ENCODE data around the gene PRSS36.

The PRSS36 gene

DNA sequence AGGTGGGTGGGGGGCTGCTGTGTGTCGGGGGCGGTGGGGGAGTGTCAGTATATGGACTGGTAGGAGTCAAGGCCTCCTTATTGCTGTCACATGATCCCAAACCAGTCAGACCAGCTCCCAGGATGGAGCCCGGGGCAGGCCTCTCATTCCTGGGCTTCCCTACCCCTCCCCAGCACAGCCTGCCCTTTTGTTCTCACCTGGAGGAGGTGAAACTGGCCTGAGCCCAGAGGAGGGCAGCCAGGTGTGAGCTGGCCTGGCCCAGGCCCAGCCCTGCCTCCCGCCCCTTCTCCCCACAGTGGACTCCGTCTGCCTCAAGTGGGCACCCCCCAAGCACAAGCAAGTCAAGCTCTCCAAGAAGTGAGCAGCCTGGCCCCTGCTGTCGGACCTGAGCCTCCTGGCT is 19.0 kb downstream of the PRSS36 start:
- peak overlapping the region in 20 of 21 experiments; percentile 0 to 85 (median 78) for H3K27ac ChIP-seq
- H3K4me3 ChIP-seq, result no peak overlapping the region

DNA sequence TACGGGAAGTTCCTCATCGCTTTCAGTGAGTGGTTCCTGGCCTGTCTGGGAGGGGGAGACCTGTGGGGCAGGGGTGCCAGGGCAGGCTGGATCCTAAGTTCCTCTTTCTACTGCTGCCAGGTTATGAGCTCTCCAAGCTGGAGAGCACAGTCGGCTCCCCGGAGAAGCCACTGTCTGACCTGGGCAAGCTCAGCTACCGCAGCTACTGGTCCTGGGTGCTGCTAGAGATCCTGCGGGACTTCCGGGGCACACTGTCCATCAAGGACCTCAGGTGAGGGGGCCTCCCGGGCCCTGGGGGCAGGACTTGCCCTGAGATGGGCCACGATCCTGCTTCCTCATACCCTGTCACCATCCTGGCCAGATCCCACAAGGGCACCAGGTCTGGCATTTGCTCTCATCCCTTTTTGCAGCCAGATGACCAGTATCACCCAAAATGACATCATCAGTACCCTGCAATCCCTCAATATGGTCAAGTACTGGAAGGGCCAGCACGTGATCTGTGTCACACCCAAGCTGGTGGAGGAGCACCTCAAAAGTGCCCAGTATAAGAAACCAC is 19.5 kb downstream of the PRSS36 start:
- peak overlapping the region in 20 of 21 experiments; percentile 51 to 85 (median 78) for H3K27ac ChIP-seq
- peak overlapping the region in 1 of 7 experiments; percentile 7 for H3K4me3 ChIP-seq

DNA sequence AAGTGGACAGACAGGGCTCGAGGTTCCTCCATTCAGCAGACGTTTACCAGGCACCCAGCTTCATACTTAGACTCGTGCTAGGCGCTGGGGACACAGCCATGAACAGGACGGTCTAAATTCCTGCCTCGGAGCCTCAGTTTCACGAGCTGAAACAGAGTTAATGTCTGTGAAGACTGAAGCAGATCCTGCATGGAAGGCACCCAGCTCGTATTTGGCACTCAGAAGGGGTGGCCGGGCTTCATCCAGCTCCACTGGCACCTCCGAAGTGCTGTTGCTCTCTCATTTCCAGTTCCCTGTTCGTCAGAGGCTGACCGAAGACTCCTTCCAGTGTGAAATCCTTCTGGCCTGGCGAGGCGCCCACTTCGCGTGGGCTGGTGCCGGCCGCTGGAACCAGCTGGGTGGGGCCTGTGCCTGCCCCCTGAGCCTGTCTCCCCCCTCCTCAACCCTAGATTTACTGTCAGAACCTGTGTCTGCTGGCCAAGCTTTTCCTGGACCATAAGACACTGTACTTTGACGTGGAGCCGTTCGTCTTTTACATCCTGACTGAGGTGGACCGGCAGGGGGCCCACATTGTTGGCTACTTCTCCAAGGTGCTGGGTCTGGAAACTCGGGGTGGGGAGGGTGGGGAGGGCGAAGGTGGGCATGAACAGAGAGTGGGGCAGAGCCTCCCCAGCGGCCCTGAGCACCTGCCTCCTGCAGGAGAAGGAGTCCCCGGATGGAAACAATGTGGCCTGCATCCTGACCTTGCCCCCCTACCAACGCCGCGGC is 20.1 kb downstream of the PRSS36 start:
- peak overlapping the region in 1 of 7 experiments; percentile 7 for H3K4me3 ChIP-seq
- peak overlapping the region; percentile 35 to 85 (median 77) for H3K27ac ChIP-seq

DNA sequence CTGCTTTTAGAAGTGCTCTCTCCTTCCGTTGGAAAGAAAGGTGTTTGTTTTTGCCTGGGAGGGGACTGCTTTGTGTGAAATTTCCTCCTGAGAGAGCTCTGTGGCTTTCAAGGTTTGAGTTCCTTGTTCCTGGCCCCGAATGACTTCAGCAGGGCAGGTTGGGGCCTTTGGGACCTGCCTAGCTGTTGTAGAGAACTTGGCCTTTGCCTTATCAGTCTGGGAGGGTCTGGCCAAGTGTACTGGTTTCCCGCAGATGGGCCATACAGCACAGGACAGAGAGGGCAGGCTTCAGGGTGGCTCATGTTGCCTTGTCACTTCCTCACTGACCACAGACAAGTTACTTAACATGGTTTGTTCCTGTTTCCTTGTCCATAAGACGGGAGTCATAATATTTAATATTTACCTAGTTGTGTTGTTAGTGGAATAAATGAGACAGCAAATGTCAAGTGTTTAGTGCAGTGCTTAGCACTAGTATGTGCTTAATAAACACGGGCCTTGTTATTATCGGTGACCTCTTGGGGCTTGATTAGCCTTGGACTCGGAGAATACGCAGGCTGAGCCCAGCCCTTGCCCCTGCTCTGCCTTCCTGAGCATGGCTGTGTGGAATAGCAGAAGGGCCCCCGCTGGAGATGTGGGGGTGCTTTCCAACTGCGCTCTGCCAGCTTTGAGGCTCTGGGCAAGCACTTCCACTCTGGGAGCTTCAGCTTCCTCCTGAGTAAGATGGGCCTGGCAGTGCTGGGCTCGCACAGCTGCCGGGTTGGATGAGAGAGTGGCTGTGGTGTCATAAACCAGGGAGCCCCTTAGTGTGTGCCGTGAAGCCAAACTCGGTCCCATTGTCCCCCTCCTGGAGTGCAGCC is 20.9 kb downstream of the PRSS36 start:
- no peak overlapping the region for H3K4me3 ChIP-seq

DNA sequence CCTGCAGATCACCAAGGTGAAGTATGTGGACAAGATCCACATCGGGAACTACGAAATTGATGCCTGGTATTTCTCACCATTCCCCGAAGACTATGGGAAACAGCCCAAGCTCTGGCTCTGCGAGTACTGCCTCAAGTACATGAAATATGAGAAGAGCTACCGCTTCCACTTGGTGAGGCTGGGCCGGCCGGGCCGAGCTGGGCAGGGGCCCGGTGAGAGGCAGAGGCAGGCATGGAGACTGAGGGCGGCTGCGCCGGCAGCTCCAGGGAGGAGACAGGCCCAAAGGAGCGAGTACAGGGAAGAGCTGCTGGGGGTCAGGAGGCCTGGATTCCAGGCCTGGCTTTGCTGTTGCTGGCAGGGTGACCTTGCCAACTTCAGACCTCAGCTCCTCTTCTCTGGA is 22.7 kb downstream of the PRSS36 start:
- H3K27ac ChIP-seq, result peak overlapping the region in 14 of 21 experiments; percentile 70 to 85 (median 81)
- no peak overlapping the region for H3K4me3 ChIP-seq

More for the DNA sequence above, 20.9 kb downstream of the PRSS36 start:
- H3K27ac ChIP-seq, result peak overlapping the region; percentile 35 to 85 (median 77)

DNA sequence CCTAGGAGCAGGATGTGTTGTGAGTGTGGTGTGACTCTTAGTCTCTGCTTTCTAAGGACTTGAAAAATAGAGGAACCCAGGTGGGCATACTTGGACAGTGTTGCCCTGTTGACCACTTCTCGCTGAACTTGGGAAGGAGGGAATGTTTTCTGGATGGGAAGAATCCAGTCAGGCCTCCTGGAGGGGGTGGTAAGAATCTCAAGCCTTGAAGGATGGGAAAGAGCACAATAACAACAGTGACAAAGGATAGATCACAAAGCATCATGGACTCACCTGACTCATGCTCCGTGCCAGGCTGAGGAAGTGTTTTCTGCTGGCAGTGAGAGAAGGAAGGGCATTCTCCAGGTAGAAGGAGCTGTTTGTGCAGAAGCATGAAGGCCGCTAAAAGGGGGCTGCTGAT is 24.0 kb downstream of the PRSS36 start:
- Histone ChIP-seq H3K4me3 (no peak overlapping the region), H3K27ac (no peak overlapping the region)

DNA sequence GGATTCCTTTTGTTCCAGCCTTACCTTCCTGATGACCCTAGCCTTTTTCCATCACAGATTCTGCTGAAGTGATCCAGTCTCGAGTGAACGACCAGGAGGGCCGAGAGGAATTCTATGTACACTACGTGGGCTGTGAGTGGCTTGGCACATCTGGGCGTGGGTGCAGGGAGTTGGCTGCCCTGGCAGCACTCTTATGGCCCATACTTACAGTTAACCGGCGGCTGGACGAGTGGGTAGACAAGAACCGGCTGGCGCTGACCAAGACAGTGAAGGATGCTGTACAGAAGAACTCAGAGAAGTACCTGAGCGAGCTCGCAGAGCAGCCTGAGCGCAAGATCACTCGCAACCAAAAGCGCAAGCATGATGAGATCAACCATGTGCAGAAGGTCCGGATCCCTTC is 29.7 kb downstream of the PRSS36 start:
- H3K27ac ChIP-seq, result peak overlapping the region in 4 of 21 experiments; percentile 3 to 95 (median 24)
- H3K4me3 ChIP-seq, result no peak overlapping the region

DNA sequence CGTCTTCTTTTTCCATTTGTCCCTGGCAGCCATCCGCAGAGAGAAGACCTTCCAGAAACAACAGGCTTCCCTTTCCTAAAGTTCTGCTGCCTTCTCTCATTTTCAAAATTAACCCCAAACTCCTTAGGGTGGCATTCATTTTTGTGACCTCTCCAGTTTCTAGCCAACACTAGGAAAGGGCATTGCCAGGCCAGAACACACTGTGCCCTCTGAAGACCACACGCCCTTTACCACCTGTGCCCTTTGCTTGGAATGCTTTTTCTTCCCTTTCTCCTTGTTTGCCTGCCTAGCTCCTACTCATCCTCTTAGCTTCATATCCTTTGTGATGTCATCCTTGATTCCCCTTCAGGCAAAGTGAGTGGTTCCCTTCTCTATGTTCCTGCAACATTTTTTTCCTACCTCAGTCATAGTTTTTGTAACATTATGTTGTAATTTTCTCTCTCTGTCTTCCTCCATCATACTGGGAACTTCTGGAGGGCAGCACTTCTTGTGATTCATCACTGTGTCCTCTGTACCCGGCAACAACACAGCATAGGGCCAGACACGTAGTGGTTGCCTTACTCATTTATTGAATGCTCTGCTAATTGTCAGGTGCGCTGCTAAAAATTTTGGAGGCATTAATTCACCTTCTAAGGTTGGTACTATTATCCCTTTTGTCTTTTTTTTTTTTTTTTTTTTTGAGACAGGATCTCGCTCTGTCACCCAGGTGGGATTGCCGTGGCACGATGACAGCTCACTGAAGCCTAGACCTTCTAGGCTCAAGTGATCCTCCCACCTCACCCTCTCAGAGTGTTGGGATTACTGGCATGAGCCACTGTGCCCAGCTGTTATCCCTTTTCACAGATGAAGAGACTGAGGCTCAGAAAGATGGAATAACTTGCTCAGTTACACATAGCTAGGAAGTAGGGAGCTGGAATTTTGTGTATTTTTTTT is 31.4 kb downstream of the PRSS36 start:
- H3K27ac ChIP-seq, result peak overlapping the region; percentile 23 to 99 (median 95)
- peak overlapping the region; percentile 56 to 91 (median 72) for H3K4me3 ChIP-seq

DNA sequence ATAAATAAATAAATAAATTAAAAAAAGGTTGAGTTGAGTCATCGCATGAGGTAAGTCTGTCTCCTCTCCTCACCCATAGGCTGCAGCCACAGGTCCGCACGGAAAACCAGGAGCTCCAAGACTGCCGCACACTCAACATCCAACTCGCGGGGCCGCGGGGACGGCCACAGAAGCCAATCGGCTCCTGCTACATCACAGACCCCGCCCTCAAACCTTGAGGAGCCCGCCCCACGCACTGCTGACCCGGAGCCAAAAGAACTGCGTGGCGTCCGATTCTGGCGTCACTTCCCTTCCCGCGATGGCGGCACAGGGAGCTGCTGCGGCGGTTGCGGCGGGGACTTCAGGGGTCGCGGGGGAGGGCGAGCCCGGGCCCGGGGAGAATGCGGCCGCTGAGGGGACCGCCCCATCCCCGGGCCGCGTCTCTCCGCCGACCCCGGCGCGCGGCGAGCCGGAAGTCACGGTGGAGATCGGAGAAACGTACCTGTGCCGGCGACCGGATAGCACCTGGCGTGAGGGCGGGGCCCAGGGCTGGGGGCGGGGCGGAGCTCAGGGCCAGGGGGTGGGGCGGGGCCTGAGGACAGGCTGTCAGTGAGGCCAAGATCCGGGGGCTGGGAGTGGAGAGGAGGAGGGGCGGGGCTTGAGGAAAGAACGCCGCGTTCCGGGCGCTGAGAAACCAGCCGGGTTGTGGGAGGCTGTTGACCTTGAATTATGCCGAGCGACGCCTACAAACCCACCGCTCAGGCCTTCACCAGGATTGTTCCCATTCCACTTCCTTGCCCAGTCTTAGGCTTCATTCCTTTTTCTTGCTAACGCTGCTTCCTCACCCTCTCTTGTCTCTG is 32.3 kb downstream of the PRSS36 start, which contains the start of gene KAT8:
TSS of gene KAT8 (plus strand) at position 281 of the 839 bp plus-strand sequence. CDS start at position 299, 18 bp downstream.
- peak within 1 kb of the TSS; percentile 56 to 91 (median 72) for H3K4me3 ChIP-seq
- peak within 1 kb of the TSS; percentile 85 to 99 (median 95) for H3K27ac ChIP-seq

DNA sequence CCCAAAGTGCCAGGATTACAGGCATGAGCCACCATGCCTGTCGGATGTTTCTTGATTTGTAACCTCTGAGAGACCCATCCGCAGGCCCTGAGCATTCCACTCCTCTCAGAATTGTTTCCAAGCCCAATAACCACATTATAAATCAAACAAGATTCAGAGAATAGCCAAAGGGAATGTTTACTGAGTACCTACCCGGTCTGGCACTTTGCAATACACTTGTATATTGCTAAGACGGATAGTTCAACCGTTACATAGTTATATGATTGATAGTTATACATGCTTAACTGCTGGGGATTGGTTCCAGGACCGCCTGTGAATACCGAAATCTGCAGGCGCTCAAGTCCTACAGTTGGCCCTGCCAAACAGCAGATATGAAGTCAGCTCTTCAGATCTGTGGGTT is 35.4 kb downstream of the PRSS36 start:
- H3K4me3 ChIP-seq, result no peak overlapping the region
- H3K27ac ChIP-seq, result peak overlapping the region in 17 of 21 experiments; percentile 22 to 84 (median 73)

DNA sequence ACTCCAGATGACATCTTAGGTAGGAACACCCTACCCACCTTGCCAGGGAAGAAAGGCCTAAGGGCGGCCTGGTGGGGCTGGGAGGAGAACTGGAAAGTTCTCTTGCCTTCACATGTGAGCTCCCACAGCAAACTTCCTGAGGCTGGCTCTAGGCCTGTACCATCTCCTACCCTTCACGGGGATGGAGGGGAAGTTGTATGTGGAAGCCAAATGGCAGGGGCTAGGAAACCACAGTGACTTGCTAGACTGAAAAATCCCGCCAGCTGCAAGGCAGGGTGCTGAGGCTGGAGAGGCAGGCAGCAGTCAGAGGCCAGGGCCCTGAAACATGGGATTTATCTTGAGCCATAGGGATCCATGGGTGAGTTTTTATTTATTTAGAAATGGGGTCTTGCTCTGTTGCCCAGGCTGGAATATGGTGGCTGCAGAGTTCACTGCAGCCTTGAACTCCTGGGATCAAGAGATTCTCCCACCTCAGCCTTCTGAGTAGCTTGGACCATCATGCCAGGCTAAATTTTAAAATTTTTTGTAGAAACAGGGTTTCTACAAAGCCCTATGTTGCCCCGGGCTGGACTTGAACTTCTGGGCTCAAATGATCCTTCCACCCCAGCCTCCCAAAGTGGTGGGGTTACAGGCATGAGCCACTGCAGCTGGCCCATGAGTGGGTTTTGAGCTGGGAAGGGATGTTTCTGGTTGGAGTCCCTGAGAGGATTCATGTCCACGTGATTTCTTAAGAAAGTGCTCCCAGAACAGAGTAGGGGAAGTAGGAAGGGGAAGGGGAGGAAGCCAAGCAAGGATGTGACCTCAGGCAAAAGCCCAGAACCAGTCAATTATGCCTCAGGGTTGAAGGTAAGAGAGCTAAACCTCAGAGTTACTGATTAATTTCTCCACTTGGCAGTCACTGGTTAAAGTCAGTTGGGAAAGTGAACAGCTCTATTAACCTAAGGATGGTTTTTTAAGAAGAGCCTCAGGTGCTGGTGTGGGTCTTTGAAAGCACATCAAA is 36.4 kb downstream of the PRSS36 start:
- H3K27ac ChIP-seq, result peak overlapping the region in 20 of 21 experiments; percentile 17 to 84 (median 72)
- no peak overlapping the region for H3K4me3 ChIP-seq

DNA sequence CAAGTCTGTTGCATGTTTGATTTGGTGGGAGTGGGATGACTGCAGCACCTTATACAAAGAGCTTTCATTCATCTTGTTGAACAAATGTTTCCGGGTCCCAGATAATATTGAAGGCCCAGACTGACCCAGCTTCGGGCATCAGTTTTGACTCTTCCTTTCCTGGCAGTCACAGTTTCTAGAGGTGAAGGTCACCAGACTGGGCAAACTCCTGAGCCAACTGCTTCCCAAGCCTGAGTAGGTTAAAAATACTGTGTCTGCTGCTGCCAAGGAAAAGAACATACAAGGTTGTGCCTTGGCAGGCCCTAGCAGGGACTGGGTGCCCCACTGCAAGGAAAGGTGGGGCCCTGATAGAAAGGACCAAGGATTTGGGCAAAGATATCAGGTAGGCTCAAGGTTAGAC is 37.2 kb downstream of the PRSS36 start:
- Histone ChIP-seq H3K27ac (peak overlapping the region in 19 of 21 experiments; percentile 52 to 84 (median 73)), H3K4me3 (no peak overlapping the region)

DNA sequence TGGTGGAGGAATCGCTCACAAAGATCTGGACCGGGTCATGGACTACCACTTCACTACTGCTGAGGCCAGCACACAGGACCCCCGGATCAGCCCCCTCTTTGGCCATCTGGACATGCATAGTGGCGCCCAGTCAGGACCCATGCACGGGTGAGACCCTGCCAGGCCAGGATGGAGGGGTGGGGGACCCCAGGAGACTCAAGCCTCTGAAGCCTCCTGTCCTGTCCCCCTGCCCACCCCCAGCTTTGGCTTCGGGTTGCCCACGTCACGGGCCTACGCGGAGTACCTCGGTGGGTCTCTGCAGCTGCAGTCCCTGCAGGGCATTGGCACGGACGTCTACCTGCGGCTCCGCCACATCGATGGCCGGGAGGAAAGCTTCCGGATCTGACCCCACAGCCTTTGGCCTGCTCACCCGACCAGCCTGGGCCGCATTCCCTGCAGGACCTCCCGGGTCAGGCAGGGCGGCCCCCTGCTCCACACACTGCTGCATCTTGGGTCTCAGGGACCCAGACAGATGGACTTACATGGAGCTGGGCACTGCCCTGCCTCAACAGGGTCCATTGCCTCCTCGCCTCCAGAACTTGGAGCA is 37.9 kb downstream of the PRSS36 start:
- peak overlapping the region in 16 of 21 experiments; percentile 52 to 84 (median 72) for H3K27ac ChIP-seq

DNA sequence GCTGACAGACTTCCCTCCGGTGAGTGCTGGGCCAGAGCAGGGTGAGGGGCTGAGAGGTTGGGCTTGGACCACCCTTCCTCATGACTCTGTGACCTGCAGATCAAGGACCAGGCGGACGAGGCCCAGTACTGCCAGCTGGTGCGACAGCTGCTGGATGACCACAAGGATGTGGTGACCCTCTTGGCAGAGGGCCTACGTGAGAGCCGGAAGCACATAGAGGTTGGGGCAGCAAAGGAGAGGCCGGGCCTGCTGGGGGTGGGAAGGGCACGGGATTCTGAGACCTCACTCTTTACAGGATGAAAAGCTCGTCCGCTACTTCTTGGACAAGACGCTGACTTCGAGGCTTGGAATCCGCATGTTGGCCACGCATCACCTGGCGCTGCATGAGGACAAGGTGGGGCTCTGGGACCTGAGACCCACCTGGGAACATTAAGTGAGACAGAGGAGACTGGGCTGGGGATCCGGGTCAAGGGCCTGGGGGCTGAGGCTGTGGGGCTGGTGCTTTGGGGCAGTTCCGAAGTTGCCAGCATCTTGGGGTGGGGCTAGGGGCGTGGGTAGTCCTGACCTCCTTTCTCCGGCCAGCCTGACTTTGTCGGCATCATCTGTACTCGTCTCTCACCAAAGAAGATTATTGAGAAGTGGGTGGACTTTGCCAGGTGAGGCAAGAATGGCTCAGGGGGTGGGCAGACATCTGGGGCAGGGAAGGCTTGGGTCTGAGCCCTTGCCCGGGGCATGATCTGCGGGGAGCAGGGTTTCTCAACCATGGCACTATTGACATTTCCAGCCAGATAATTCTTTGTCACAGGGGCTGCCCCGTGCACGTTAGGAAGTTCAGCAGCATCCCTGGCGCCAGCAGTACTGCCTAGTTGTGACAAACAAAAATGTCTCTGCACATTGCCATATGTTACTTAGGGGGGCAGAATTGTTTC is 39.5 kb downstream of the PRSS36 start:
- H3K27ac ChIP-seq, result peak overlapping the region in 2 of 21 experiments; percentile 19 to 21
- H3K4me3 ChIP-seq, result no peak overlapping the region

More for the DNA sequence above, 37.9 kb downstream of the PRSS36 start:
- no peak overlapping the region for H3K4me3 ChIP-seq

DNA sequence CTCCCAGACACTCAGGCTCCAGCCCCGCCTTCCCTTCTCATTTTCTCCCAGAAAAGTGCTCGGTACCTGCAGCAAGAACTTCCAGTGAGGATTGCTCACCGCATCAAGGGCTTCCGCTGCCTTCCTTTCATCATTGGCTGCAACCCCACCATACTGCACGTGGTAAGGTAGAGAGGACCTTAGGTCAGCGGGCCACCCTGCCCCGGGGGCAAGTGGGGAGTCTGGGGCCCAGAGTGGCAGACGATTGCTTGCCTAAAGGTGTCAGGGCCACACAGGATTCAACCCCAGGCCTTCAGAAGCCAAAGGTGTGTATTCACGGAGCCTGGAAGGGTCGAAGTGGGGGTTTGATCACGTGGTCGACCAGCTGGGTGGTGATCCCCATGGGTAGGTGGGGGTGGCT is 40.2 kb downstream of the PRSS36 start:
- H3K27ac ChIP-seq, result peak overlapping the region in 6 of 21 experiments; percentile 90 to 98 (median 96)

More for the DNA sequence above, 40.2 kb downstream of the PRSS36 start:
- no peak overlapping the region for H3K4me3 ChIP-seq
